ENCODE measurements around the gene BRSK2.

- TF ChIP-seq CTCF (IDR thresholded peaks at IDR 0.05) (no peak), POLR2A (IDR thresholded peaks at IDR 0.05) (no peak)
Observed at GRCh38 chr11:1479006-1479677, 89.4 kb downstream of the BRSK2 start.

Data from upper lobe of left lung (tissue), 4 donors.